IMR-90 (cell line): ENCODE data around the gene CLCNKA. TPM values are rescaled to one million over a fixed set of nuclear protein-coding genes. Genes with fewer than 3 reads are reported as not detected.

Experiments
- ATAC-seq: fragments of 200-7000 bp; cut with Tn5 transposase; 2 replicates; pipeline ENCODE4 v1.9.1; 2020; ENCODE audit warnings: low read depth, mild to moderate bottlenecking, moderate library complexity
- BruUV-seq: library from RNA; stranded (reverse); fragments of 400-500 nt; replicated peaks from 2 replicates; lab custom pipeline; 2021; lab: Mats Ljungman, UMichigan
- CTCF ChIA-PET: fragments of 300-600 bp; formaldehyde crosslinking; extraction: SDS; loops from one replicate; lab custom pipeline; 2021; ENCODE audit warnings: antibody characterized with exemption; lab: Yijun Ruan, JAX
- POLR2A ChIA-PET: fragments of 300-600 bp; sonication (Branson Sonifier 250); formaldehyde crosslinking; loops from one replicate; lab custom pipeline; 2022; ENCODE audit warnings: antibody characterized with exemption; ENCODE audit not compliant: unreplicated experiment; lab: Charles Lee
- DNase-seq: peaks from one replicate; pipeline ENCODE4 v3.0.0; 2013
- H2AFZ ChIP-seq: replicated peaks from 2 replicates; pipeline ENCODE3; 2013; ENCODE audit warnings: low read length, mild to moderate bottlenecking; ENCODE audit not compliant: poor library complexity
- H2AK5ac ChIP-seq: 2 replicates; pipeline ENCODE4 v1.6.1; 2013; ENCODE audit warnings: low read depth, low read length, inconsistent platforms
- H2AK9ac ChIP-seq: replicated peaks from 2 replicates; pipeline ENCODE3; 2013; ENCODE audit warnings: mild to moderate bottlenecking, low read depth, low read length, moderate library complexity; ENCODE audit not compliant: poor library complexity
- H2BK120ac ChIP-seq: 2 replicates; pipeline ENCODE4 v1.6.1; 2013; ENCODE audit warnings: low read depth, low read length, inconsistent platforms
- H2BK15ac ChIP-seq: 3 replicates; pipeline ENCODE4 v1.6.1; 2013; ENCODE audit warnings: low read depth, low read length, inconsistent platforms
- H2BK20ac ChIP-seq: 2 replicates; pipeline ENCODE4 v1.6.1; 2013; ENCODE audit warnings: low read depth, mild to moderate bottlenecking, inconsistent platforms, low read length, moderate library complexity
- H2BK5ac ChIP-seq: 2 replicates; pipeline ENCODE4 v1.6.1; 2013; ENCODE audit warnings: mild to moderate bottlenecking, low read depth, low read length, inconsistent platforms; ENCODE audit not compliant: poor library complexity, severe bottlenecking
- H3K14ac ChIP-seq: replicated peaks from 2 replicates; pipeline ENCODE4 v1.6.1; 2013; ENCODE audit warnings: low read depth, low read length, inconsistent platforms
- H3K18ac ChIP-seq: 2 replicates; pipeline ENCODE4 v1.6.1; 2013; ENCODE audit warnings: low read depth, low read length, control low read depth
- H3K23ac ChIP-seq: 2 replicates; pipeline ENCODE4 v1.6.1; 2013; ENCODE audit warnings: low read depth, low read length, inconsistent platforms
- H3K27ac ChIP-seq: 2 replicates; pipeline ENCODE4 v1.5.1; 2013; ENCODE audit warnings: mild to moderate bottlenecking, control low read depth, low read length; ENCODE audit not compliant: insufficient read depth
- H3K27me3 ChIP-seq: 2 replicates; pipeline ENCODE4 v1.6.1; 2013; ENCODE audit warnings: low read length; ENCODE audit not compliant: control insufficient read depth, insufficient read depth
- H3K36me3 ChIP-seq: 2 replicates; pipeline ENCODE4 v1.6.1; 2013; ENCODE audit warnings: low read length, mixed read lengths; ENCODE audit not compliant: control insufficient read depth, insufficient read depth
- H3K4ac ChIP-seq: 2 replicates; pipeline ENCODE4 v1.6.1; 2013; ENCODE audit warnings: low read depth, low read length, inconsistent platforms
- H3K4me1 ChIP-seq: 2 replicates; pipeline ENCODE4 v1.6.1; 2013; ENCODE audit warnings: low read length, mixed read lengths; ENCODE audit not compliant: control insufficient read depth, insufficient read depth
- H3K4me2 ChIP-seq: 2 replicates; pipeline ENCODE4 v1.6.1; 2013; ENCODE audit warnings: low read depth, mild to moderate bottlenecking, control low read depth, low read length, moderate library complexity
- H3K4me3 ChIP-seq: 2 replicates; pipeline ENCODE4 v1.5.1; 2013; ENCODE audit warnings: low read depth, mild to moderate bottlenecking, control low read depth, low read length, moderate library complexity; ENCODE audit not compliant: insufficient read depth
- H3K56ac ChIP-seq: 2 replicates; pipeline ENCODE4 v1.6.1; 2013; ENCODE audit warnings: low read length, inconsistent platforms; ENCODE audit not compliant: insufficient read depth; ENCODE audit errors: extremely low read depth
- H3K79me1 ChIP-seq, 2 experiments: 2 replicates each; pipeline ENCODE4 v1.6.1; 2013; ENCODE audit warnings: low read length in 2 of 2, inconsistent platforms in 1 of 2, low read depth in 1 of 2
- H3K9ac ChIP-seq: 2 replicates; pipeline ENCODE4 v1.6.1; 2013; ENCODE audit warnings: low read depth, low read length, control low read depth
- H3K9me1 ChIP-seq: 2 replicates; pipeline ENCODE4 v1.6.1; 2013; ENCODE audit warnings: low read length, inconsistent platforms; ENCODE audit not compliant: insufficient read depth
- H3K9me3 ChIP-seq: 2 replicates; pipeline ENCODE4 v1.6.1; 2013; ENCODE audit warnings: low read length; ENCODE audit not compliant: control insufficient read depth, insufficient read depth
- H4K20me1 ChIP-seq: 2 replicates; pipeline ENCODE4 v1.6.1; 2013; ENCODE audit warnings: low read length, inconsistent platforms; ENCODE audit not compliant: insufficient read depth
- H4K5ac ChIP-seq: 2 replicates; pipeline ENCODE4 v1.6.1; 2013; ENCODE audit warnings: mild to moderate bottlenecking, low read depth, low read length, control low read depth
- H4K8ac ChIP-seq, 2 experiments: 2 replicates each; pipeline ENCODE4 v1.6.1; 2013; ENCODE audit warnings: low read depth in 2 of 2, low read length in 2 of 2, control low read depth in 1 of 2, inconsistent platforms in 1 of 2
- H4K91ac ChIP-seq: 2 replicates; pipeline ENCODE4 v1.6.1; 2013; ENCODE audit warnings: low read depth, low read length, inconsistent platforms; ENCODE audit not compliant: insufficient read depth
- BHLHE40 ChIP-seq: fragments of 150-350 bp; IDR thresholded peaks from 2 replicates; pipeline ENCODE4 v1.6.1; 2016; ENCODE audit warnings: mild to moderate bottlenecking, low read depth, low read length
- CEBPB ChIP-seq: IDR thresholded peaks from 2 replicates; pipeline ENCODE4 v1.6.1; 2012; ENCODE audit warnings: low read depth, low read length, improper control_type of control experiment
- CHD1 ChIP-seq: IDR thresholded peaks from 2 replicates; pipeline ENCODE4 v1.6.1; 2012; ENCODE audit warnings: low read depth, low read length, improper control_type of control experiment
- ELK1 ChIP-seq: fragments of 150-350 bp; IDR thresholded peaks from 2 replicates; pipeline ENCODE4 v1.6.1; 2016; ENCODE audit warnings: low read depth, mild to moderate bottlenecking, low read length, moderate library complexity, borderline replicate concordance
- FOS ChIP-seq: fragments of 150-350 bp; IDR thresholded peaks from 2 replicates; pipeline ENCODE4 v1.6.1; 2016; ENCODE audit warnings: low read depth, low read length
- MAFK ChIP-seq: IDR thresholded peaks from 2 replicates; pipeline ENCODE4 v1.6.1; 2012; ENCODE audit warnings: low read depth, low read length, improper control_type of control experiment
- MXI1 ChIP-seq: IDR thresholded peaks from 2 replicates; pipeline ENCODE4 v1.6.1; 2012; ENCODE audit warnings: low read depth, mild to moderate bottlenecking, low read length, moderate library complexity, borderline replicate concordance
- NFE2L2 ChIP-seq: fragments of 150-350 bp; IDR thresholded peaks from 2 replicates; pipeline ENCODE4 v1.6.1; 2016; ENCODE audit warnings: low read depth, mild to moderate bottlenecking, low read length
- POLR2A ChIP-seq: IDR thresholded peaks from 2 replicates; pipeline ENCODE4 v1.6.1; 2012; ENCODE audit warnings: mild to moderate bottlenecking, low read depth, low read length
- RAD21 ChIP-seq: IDR thresholded peaks from 2 replicates; pipeline ENCODE4 v1.6.1; 2012; ENCODE audit warnings: low read length, improper control_type of control experiment
- RCOR1 ChIP-seq: IDR thresholded peaks from 2 replicates; pipeline ENCODE4 v1.6.1; 2012; ENCODE audit warnings: mild to moderate bottlenecking, low read length, improper control_type of control experiment; ENCODE audit not compliant: insufficient replicate concordance
- RFX5 ChIP-seq: IDR thresholded peaks from 2 replicates; pipeline ENCODE4 v1.8.0; 2012; ENCODE audit warnings: low read depth, mild to moderate bottlenecking, low read length, moderate library complexity
- SMC3 ChIP-seq: fragments of 150-350 bp; IDR thresholded peaks from 2 replicates; pipeline ENCODE4 v1.6.1; 2016; ENCODE audit warnings: low read depth, mild to moderate bottlenecking, antibody characterized with exemption, low read length, moderate library complexity
- USF2 ChIP-seq: fragments of 150-350 bp; IDR thresholded peaks from 2 replicates; pipeline ENCODE4 v1.6.1; 2017; ENCODE audit warnings: mild to moderate bottlenecking, antibody characterized with exemption, low read length, low read depth
- WGBS, 2 experiments: methylation state at CpG; one replicate each; pipeline versions ENCODE4 v1.1.5 to v1.1.7; 2013; ENCODE audit warnings: missing lambda C conversion rate in 2 of 2; ENCODE audit not compliant: insufficient read length in 1 of 2; ENCODE audit errors: extremely low coverage in 2 of 2; 5-methylcytosine and 5-hydroxymethylcytosine counted together
- dilution Hi-C: fragments of 300-500 bp; cut with HindIII; formaldehyde crosslinking; loops from one replicate; pipeline ENCODE4 v1.14.3; 2018; ENCODE audit warnings: low sequenced_read_pairs; ENCODE audit not compliant: unreplicated experiment
- in situ Hi-C: fragments of 300-500 bp; cut with MboI; formaldehyde crosslinking; loops from 3 replicates; pipeline ENCODE4 v1.14.3; 2019; ENCODE audit warnings: low sequenced_read_pairs, inconsistent platforms, mixed read lengths
- intact Hi-C: fragments of 100-400 bp; cut with micrococcal nuclease; formaldehyde crosslinking; loops from 2 replicates; pipeline ENCODE4 v1.10.0; 2022
- polyA plus RNA-seq, 3 experiments: library from polyadenylated mRNA; depleted of rRNA; stranded (reverse); fragments of >200 nt; gene quantifications; 2 replicates each; pipeline ENCODE4 v1.2.3, GENCODE V29; 2012; ENCODE audit warnings: low replicate concordance in 1 of 3
- total RNA-seq: library from RNA; depleted of rRNA; stranded (reverse); fragments of >200 nt; gene quantifications from 2 replicates; pipeline ENCODE4 v1.2.3, GENCODE V29; 2012
- TF ChIP-seq, protein P1 (sequence below): conservative IDR thresholded peaks from 2 replicates; pipeline ENCODE4 v1.5.1; 2012; ENCODE audit warnings: mild to moderate bottlenecking, low read depth, low read length, improper control_type of control experiment

Gene CLCNKA
- total and polyA plus RNA-seq, 2 of the 4 experiments (the other 2 are of a cell fraction) = 0.05 TPM; not detected in 1

- Histone ChIP-seq H4K8ac (no peak overlapping the region), H2BK20ac (no peak overlapping the region), H3K4ac (no peak overlapping the region; the same call in 1 of the 2 replicates), H3K56ac (no peak overlapping the region), H3K79me1 (no peaks in the 10 kb centered on the region), H3K9ac (no peak overlapping the region), H3K9me3 (no peaks in the 10 kb centered on the region), H2BK15ac (no peak overlapping the region), H3K4me3 (no peak overlapping the region), H3K36me3 (no peaks in the 10 kb centered on the region), H4K5ac (no peak overlapping the region), H3K27me3 (peaks cover 2% of the 10 kb centered on the region; the same call in 1 of the 2 replicates), H4K20me1 (0 out of 2 replicates have a peak, but pooled peaks cover 4% of the 10 kb centered on the region), H3K27ac (no peak overlapping the region), H2AK5ac (no peak overlapping the region), H2AFZ (no peak overlapping the region), H2BK120ac (no peak overlapping the region), H3K4me1 (0 out of 2 replicates have a peak, but pooled peaks cover 2% of the 10 kb centered on the region), H2BK5ac (no peak overlapping the region), H3K14ac (no peak overlapping the region), H2AK9ac (no peak overlapping the region), H3K18ac (no peak overlapping the region), H3K9me1 (no peaks in the 10 kb centered on the region; the same call in 1 of the 2 replicates), H3K4me2 (no peak overlapping the region), H4K91ac (no peak overlapping the region; the same call in 1 of the 2 replicates), H3K23ac (no peak overlapping the region)
- ChIA-PET CTCF (interaction anchor here (0.6 to 1.5 kb wide), 4 partner anchors 13 to 192 kb away, joined by 3 to 7 read pairs (median 4); no protein-coding TSS in a partner anchor), POLR2A (no interaction called here)
- DNase-seq (no peak), ATAC-seq (no peak)
- intact Hi-C loops (loop anchor here (2.0 to 5.0 kb wide), 2 partner anchors 25 to 216 kb away; no protein-coding TSS in a partner anchor), in situ Hi-C loops (no loop called here), dilution Hi-C loops (no loop called here)
- BruUV-seq = no TSS peak
- WGBS, 2 experiments = no CpG with 5 or more reads among the region's 6 CpGs
- TF ChIP-seq RAD21 (no peak), MXI1 (no peak), FOS (no peak), ELK1 (no peak), SMC3 (no peak), USF2 (no peak), NFE2L2 (no peak), CHD1 (no peak), MAFK (no peak), POLR2A (no peak), CEBPB (no peak), RCOR1 (no peak), BHLHE40 (no peak), RFX5 (no peak)
- TF ChIP-seq, protein P1, sequence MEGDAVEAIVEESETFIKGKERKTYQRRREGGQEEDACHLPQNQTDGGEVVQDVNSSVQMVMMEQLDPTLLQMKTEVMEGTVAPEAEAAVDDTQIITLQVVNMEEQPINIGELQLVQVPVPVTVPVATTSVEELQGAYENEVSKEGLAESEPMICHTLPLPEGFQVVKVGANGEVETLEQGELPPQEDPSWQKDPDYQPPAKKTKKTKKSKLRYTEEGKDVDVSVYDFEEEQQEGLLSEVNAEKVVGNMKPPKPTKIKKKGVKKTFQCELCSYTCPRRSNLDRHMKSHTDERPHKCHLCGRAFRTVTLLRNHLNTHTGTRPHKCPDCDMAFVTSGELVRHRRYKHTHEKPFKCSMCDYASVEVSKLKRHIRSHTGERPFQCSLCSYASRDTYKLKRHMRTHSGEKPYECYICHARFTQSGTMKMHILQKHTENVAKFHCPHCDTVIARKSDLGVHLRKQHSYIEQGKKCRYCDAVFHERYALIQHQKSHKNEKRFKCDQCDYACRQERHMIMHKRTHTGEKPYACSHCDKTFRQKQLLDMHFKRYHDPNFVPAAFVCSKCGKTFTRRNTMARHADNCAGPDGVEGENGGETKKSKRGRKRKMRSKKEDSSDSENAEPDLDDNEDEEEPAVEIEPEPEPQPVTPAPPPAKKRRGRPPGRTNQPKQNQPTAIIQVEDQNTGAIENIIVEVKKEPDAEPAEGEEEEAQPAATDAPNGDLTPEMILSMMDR = no peak
These were observed 14.0 kb upstream of the CLCNKA start for GRCh38 chr1:16007671-16008341.
